ENCODE results near the gene PHACTR1. TPM values are rescaled to one million over a fixed set of nuclear protein-coding genes. Genes with fewer than 3 reads are reported as not detected.

Gene PHACTR1
- total and polyA plus RNA-seq, 9 of the 15 experiments (the other 6 are each of a cell fraction or from before 2014, with no cell fraction given), result 11.5 to 32.6 (median 22.0) TPM

DNA sequence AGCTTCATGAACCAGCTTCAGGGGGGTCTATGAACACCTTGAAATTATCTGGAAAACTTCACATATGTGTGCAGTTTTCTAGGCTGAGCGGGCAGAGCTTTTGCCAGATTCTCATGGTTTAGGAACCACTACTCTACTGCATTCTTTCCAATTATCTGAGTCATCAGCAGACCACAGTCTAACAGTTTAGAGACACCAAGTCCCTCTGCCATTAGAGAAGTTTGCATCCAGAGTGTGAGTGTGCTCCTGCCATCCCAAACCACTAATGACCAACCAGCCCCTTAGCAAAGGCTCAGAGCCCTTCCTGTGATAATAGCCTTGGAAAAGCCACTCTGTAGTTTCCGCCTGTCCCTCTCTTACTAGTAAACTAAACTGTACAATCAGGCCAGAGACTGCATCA lies 96.8 kb downstream of the PHACTR1 start:
- DNase-seq (ENCODE audit: extremely low read depth in 1 of 4, low spot score in 3 of 4) (no peak), FAIRE-seq (no peak), ATAC-seq (no peak)
- Histone ChIP-seq H3K27ac (ENCODE audit: extremely low read depth, low read depth, low read length) (no peak overlapping the region), H3K9ac (ENCODE audit: insufficient read depth in 1 of 2, low read depth in 2 of 2, low read length in 2 of 2) (no peak overlapping the region), H3K4me3 (no peak overlapping the region), H3K27me3 (ENCODE audit: control insufficient read depth in 2 of 2, insufficient read depth in 2 of 2, low read length in 2 of 2) (no peaks in the 10 kb centered on the region), H3K9me1 (ENCODE audit: control insufficient read depth, insufficient read depth, low read length) (no peaks in the 10 kb centered on the region), H3K9me3 (replicated peaks; ENCODE audit: control insufficient read depth, insufficient read depth, low read depth, low read length) (no peaks in the 10 kb centered on the region), H3K79me2 (ENCODE audit: control insufficient read depth, insufficient read depth, low read length) (no peaks in the 10 kb centered on the region), H3K4me2 (ENCODE audit: insufficient read depth, low read length) (no peak overlapping the region), H4K20me1 (replicated peaks; ENCODE audit: control insufficient read depth, insufficient read depth, low read length) (no peaks in the 10 kb centered on the region), H3K36me3 (ENCODE audit: control insufficient read depth, insufficient read depth, low read length) (no peaks in the 10 kb centered on the region), H3K4me1 (replicated peaks in 1 of 2; ENCODE audit: control insufficient read depth in 2 of 2, insufficient read depth in 2 of 2, low read length in 2 of 2) (no peaks in the 10 kb centered on the region), H2AFZ (ENCODE audit: low read depth, low read length) (no peak overlapping the region)
- intact Hi-C loops (cut with micrococcal nuclease) (no loop called here), in situ Hi-C loops (cut with MboI) (no loop called here)
- ChIA-PET POLR2A (interaction anchor here (0.7 kb wide), 1 partner anchor 14 kb away, joined by 4 read pairs; no protein-coding TSS in a partner anchor), CTCF (ENCODE audit: low intra/inter-chr PET ratio) (no interaction called here)
- 0% methylated on average over 2 of the region's 2 CpGs for WGBS (ENCODE audit: insufficient coverage, low coverage, missing lambda C conversion rate)
- no TSS peak for BruUV-seq (replicated peaks)
- no peak for TF ChIP-seq ZNF584 (CRISPR knock-in tag; IDR thresholded peaks at IDR 0.05; ENCODE audit: low read depth)
- TF ChIP-seq HMGN3 (IDR thresholded peaks at IDR 0.05; ENCODE audit: borderline replicate concordance, extremely low read depth, insufficient read length, low read depth, low read length), result no peak
- TF ChIP-seq TSC22D4 (tag; IDR thresholded peaks at IDR 0.05), result no peak
- TF ChIP-seq SNRNP70 (optimal IDR thresholded peaks at IDR 0.05; ENCODE audit: low read depth, low read length), result no peak
- TF ChIP-seq LCOR (CRISPR knock-in tag; IDR thresholded peaks at IDR 0.05), result no peak
- TF ChIP-seq ETV1 (tag; conservative IDR thresholded peaks at IDR 0.05; ENCODE audit: low read depth), result no peak
- TF ChIP-seq, protein P1, sequence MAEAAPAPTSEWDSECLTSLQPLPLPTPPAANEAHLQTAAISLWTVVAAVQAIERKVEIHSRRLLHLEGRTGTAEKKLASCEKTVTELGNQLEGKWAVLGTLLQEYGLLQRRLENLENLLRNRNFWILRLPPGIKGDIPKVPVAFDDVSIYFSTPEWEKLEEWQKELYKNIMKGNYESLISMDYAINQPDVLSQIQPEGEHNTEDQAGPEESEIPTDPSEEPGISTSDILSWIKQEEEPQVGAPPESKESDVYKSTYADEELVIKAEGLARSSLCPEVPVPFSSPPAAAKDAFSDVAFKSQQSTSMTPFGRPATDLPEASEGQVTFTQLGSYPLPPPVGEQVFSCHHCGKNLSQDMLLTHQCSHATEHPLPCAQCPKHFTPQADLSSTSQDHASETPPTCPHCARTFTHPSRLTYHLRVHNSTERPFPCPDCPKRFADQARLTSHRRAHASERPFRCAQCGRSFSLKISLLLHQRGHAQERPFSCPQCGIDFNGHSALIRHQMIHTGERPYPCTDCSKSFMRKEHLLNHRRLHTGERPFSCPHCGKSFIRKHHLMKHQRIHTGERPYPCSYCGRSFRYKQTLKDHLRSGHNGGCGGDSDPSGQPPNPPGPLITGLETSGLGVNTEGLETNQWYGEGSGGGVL (CRISPR knock-in tag; IDR thresholded peaks at IDR 0.05), result no peak
- TF ChIP-seq TRIM24 (IDR thresholded peaks at IDR 0.05), result no peak
- no peak for TF ChIP-seq ETS1 (conservative IDR thresholded peaks at IDR 0.05; ENCODE audit: control insufficient read depth, low read depth, low read length)
- TF ChIP-seq CHD4 (IDR thresholded peaks at IDR 0.05; ENCODE audit: insufficient read depth, insufficient replicate concordance, low read depth, low read length, poor library complexity, severe bottlenecking), result no peak
- no peak for TF ChIP-seq AFF4 (CRISPR knock-in tag; IDR thresholded peaks at IDR 0.05)
- no peak for TF ChIP-seq YBX1 (IDR thresholded peaks at IDR 0.05)
- TF ChIP-seq CHD2 (IDR thresholded peaks at IDR 0.05; ENCODE audit: low read depth, low read length), result no peak
- TF ChIP-seq, protein P2, sequence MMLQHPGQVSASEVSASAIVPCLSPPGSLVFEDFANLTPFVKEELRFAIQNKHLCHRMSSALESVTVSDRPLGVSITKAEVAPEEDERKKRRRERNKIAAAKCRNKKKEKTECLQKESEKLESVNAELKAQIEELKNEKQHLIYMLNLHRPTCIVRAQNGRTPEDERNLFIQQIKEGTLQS (IDR thresholded peaks at IDR 0.05), result no peak
- TF ChIP-seq, protein P2 (CRISPR knock-in tag; conservative IDR thresholded peaks at IDR 0.05), result no peak
